Mesenteric fat pad (tissue), 1 donor: ENCODE results near the gene UBC. TPM values are rescaled to one million over a fixed set of nuclear protein-coding genes. Genes with fewer than 3 reads are reported as not detected.
"Not testable (repeated sequence)": the region's sequence is repeated elsewhere in the genome, so short reads cannot be mapped to it uniquely, and the experiment has no call there.

Experiments used
- DNase-seq: peaks from one replicate; pipeline ENCODE4 v3.0.0-alpha.2; 2020; ENCODE audit warnings: low spot score
- total RNA-seq: library from RNA; stranded (reverse); fragmentation: NEBNext Ultra II Directional; extraction: Animal tissue kit (Norgen Biotek cat#: 25700); gene quantifications from one replicate; pipeline ENCODE4 v1.2.1, GENCODE V29; 2021
- donor health status: DM: yes; HTN: yes; CAD: no.

UBC gene
- total RNA-seq, 1 donor from 2014 or later, result 1,241 TPM

DNA sequence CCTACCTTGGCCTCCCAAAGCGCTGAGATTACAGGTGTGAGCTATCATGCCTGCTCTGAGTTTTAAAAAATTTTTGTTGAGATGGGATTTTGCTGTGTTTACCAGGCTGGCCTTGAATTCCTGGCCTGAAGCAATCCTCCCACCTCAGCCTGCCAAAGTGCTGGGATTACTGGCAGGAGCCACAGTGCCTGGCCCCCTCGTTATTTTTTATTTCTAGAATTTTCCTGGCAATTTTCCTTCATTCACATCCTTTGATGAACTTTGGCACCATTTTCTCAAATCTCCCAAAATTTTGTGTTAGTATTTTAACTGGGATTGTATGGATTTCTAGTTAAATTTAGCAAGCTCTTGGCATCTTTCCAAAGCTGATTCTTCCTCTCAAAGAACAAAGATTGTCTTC, 26.2 kb downstream of the UBC start:
- no peak for DNase-seq

DNA sequence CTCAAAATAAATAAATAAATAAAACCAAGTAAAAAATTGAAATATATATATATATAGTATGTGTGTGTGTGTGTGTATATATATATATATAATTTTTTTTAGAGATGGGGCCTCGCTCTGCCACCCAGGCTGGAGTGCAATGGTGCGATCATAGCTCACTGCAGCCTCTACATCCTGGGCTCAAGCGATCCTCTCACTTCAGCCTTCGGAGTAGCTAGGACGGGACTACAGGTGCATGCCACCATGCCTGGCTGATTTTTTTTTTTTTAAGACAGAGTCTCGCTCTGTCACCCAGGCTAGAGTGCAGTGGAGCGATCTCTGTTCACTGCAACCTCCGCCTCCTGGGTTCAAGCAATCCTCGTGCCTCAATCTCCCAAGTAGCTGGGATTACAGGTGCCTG, 26.7 kb downstream of the UBC start:
- not testable (repeated sequence) for DNase-seq

DNA sequence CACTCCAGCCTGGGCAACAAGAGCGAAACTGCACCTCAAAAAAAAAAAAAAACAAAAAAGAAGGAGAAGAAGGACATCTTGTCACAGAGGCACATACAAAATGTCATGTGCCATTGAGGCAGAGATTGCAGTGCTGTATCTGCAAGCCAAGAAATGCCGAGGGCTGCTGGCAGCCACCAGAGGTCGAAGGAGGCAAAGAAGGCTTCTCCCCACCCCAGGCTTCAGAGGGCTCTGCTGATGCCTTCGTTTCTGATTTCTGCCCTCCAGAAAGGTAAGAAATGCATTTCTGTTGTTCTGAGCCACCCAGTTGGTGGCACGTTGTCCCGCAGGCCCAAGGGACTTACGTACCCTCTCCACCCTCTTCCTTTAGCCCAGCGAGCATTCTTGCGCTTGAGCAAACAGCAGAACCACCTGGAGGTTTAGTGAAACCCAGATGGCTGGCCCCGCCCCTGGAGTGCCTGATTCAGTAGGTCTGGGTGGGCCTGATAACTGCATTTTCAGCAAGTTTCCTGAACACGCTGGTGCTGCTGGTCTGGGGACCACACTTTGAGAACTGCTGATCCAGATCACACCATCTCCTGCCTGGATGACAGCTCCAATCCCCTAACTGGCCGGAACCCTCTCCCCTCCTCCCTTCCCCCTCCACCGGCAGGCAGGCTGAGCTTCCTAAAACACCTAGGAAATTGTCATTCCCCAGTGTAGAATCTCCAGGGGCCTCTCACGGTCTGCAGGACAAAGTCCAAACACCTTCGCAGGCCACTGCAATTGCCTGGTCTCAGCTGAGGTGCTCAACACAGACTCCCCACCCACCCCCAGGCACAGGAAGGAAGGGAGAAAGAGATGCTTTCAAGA, 29.6 kb downstream of the UBC start:
- DNase-seq, result no peak

DNA sequence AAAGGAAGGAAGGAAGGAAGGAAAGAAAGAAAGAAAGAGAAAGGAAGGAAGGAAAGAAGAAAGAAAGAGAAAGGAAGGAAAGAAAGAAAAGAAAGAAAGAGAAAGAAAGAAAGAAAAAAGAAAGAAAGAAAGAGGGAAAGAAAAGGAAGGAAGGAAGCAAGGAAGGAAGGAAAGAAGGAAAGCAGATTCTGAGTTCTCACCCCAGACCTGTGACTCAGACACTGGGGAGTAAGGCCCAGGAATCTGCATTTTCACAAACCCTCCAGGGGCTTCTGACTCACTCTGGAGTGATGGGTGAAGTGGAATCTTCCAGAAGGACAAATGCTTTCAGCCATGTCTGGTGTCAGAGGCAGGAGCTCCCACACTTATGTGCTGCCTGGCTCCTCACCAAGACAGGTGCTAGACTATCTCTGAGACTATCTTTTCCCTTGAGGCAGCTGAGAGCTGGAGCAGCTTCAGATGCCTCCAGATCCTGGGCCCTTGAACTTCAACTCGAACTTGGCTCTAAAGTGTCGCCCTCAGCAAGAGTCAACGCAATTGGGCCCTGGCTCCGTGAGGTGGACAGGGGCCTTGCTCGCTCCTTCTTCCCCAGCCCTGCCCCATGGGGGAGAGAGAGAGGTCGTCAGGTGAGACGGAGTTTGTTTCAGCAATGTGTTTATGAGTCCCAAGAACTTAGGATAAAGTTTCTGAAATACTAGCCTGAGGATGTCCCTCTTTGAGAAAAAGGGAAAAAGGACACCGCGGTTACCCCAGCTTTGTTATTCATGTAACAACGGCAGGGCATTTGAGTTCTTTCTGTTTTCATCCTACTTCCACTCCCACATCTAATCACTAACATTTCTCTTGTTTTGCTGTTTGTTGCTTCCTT, 31.0 kb downstream of the UBC start:
- no peak for DNase-seq

DNA sequence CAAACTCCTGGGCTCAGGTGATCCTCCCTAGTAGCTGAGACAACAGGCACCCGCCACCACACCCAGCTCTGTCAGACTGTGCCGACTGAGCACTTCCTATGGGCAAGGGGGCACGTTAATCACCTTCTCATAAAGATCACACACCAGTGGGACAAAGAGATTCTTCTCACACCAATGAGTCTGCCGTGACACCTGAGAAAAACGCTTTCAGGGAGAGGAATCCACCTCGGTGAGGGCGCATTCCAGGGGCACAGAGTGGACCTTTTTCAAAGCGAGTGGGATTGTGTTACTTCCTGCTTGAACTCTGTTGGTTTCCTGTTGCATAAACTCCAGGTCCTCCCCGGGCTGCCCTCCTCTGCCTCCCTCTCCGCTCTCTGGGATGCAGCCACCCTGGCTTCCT, 33.3 kb downstream of the UBC start:
- DNase-seq, result no peak

DNA sequence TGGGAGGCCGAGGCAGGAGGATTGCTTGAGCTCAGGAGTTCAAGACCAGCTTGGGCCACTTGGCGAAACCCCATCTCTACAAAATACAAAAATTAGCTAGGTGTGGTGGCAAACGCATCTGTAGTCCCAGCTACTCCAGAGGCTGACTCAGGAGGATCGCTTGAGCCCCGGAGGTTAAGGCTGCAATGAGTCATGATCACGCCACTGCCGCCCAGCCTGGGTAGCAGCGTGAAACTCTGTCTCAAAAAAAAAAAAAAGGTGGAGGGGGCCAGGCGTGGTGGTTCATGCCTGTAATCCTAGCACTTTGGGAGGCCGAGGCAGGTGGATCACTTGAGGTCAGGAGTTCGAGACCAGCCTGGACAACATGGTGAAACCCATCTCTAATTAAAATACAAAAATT, 34.1 kb downstream of the UBC start:
- DNase-seq, result not testable (repeated sequence)

DNA sequence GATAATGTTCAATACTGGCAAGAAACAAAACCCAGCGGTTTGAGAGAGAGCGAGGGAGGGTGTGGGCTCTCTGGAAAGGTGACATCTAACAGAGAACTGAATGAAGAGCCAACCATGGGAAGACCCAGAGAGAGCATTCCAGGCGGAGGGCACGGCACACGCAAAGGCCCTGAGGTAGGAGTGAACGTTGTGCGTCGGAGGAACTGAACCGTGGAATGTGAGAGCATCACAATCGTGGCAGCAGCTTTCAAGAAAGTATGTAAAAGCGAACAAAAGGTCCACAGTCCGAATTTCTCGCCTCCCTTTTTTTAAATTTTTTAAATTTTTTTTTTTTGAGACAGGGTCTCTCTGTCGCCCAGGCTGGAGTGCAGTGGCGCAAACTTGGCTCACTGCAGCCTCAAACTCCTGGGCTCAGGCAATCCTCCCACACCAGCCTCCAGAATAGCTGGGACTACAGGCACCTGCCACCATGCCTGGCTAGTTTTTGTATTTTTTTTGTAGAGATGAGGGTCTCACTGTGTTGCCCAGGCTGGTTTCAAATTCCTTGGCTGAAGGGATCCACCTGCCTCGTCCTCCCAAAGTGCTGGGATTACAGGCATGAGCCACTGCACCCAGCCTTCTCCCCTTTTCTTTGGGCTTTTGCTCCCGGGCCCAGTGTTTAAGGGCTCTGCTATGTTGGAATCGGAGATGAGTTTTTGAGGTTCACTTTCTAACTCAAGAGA, 35.5 kb downstream of the UBC start:
- no peak for DNase-seq

DNA sequence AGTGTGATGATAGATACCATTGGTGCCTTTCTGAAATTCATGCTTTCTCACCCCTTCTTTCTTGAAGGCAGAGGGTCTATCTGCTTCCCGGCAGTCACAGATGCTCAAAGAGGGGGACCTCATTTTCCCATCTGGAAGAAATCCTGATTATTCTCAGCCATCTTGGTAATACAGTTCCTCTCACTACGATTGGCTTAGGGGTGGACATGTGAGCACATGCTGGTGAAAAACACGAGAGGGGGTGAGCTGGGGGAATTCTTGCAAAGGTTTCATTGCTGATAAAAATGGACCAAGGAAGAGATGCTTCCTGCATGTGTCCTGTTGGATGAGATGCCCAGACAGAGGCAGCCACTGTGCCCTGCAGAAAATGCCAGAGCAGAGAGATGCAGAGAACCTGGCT, 37.0 kb downstream of the UBC start:
- DNase-seq, result no peak

DNA sequence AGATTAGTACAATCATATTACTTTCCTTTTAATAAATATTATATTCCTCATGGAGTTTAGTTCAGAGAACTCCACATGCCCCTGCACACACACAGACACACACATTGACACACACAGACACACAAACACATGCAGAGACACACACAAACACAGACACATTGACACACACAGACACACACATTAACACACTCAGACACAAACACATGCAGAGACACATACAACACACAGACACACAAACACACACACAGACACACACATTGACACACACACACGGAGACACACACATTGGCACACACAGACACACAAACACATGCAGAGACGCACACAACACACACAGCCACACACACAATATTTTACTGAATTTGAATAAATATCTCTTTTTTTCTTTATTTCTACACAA, 38.3 kb downstream of the UBC start:
- no peak for DNase-seq

DNA sequence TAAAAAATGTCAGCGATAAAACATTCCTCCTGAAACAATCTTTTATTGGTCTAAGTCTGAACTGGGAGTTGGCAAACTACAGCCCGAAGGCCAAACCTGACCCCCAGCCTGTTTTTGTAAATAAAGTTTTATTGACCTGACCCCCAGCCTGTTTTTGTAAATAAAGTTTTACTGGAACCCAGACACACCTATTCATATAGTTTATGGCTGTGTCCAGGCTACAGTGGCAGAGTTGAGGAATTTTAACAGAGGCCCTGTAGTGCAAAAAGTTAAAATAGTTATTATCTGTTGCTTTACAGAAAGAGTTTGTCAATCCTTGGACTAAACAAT, 38.7 kb downstream of the UBC start:
- no peak for DNase-seq

DNA sequence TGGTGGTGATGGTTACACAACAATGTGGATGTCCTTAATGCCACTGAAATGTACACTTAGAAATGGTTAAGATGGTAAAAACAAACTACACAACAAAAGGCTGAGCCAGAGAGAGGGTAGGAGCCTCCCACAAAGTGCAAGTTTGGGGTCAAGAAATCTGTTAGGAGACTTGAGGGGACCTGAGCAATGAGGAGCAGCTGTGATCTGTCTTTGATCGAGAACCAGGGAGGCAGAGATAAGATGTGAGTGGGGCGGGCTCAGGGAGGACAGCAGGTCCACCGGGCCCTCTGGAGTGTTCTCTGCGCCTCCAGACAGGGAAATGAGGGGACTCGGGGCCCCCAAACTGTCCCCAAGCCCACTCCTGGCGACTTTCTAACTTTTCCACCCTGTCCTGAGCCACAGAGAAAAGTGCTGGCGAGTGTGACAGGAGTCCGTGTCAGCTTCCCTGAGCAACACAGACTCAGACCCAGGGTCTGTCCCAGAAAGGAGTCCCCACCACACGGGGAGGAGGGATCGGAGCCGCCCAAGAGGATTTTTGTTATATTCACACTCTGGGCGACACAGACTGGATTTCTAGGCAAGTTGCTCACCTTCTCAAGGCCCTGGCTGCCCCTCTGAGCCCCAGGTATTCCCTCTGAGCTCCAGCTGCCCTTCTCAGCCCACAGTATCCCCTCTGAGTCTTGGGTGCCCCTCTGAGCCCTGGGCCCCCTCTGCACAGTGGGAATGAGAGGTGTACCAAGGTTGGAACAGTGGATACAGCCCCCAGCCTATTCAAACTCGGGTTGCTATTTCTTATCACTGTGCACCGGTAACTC, 39.3 kb downstream of the UBC start:
- no peak for DNase-seq

DNA sequence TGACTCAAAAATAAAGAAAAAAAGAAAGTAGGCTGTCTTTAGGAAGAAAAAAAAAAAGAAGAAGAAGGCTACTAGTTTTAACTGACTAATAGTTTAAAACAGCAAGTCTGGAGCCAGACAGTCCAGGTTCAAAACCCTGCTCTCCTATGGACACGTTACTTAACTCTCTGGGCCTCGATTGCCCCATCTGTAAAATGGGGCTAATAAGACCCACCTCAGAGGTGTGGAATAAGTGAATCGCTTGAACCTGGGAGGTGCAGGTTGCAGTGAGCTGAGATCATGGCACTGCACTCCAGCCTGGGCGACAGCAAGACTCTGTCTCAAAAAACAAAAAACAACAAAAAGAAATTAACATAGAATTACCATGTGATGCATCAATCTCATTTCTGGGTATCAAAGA, 40.3 kb downstream of the UBC start:
- no peak for DNase-seq

DNA sequence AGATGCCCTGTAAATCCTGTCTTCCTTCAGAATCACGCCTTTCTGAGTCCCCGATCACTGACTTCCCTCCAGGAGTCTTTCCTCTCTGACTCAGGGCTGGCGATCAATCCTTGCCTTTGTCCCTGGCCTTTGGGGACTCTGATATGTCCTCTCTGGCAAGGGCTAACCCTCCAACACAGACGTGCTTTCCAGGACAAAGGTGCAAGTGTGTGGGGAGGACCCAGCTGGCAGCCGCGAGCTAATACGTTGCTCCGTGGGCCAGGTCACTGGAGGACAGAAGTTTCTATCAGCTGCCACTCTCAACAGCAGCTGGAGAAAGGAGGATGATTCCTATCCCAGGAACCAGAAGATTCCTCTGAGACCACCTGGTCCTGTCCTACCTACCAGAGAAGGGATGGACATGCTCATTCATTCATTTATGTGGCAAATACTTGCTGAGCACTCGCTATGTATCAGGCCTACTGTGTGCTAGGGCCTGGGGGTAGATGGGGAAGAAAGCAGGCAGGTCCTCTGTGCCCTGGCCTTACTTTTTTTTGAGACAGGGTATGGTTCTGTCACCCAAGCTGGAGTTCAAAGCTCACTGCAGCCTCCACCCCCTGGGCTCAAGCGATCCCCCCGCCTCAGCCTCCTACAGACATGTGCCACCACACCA, 42.3 kb downstream of the UBC start:
- DNase-seq, result no peak

DNA sequence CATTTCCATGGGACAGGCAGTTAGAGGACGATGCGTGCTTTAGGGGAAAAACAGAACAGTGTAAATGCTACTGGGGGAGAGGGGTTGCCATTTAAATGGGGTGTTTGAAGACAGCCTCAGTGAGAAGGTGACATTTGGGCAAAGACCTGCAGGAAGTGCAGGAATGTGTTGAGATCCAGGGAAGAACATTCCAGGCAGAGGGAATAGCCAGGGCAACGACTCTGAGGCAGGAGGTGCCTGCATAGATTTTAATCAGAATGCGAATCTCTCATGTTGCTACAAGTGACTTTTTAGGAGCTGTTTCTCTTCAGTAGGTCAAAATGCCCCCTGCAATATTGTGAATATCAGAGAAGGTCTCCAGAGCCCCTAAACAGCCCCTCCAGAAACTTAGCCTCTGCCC, 43.2 kb downstream of the UBC start:
- no peak for DNase-seq

DNA sequence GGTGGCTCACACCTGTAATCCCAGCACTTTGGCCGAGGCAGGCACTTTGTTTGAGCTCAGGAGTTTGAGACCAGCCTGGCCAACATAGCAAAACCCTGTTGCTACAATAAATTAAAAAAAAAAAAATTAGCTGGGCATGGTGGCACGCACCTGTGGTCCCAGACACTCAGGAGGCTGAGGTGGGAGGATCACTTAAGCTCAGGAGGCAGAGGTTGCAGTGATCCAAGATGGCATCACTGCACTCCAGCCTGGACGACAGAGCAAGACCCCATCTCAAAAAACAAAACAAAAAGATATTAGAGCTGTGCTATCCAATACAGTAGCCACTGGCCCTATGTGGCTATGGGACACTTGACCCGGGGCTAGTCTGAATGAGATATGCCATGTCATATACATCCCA, 43.9 kb downstream of the UBC start:
- no peak for DNase-seq

DNA sequence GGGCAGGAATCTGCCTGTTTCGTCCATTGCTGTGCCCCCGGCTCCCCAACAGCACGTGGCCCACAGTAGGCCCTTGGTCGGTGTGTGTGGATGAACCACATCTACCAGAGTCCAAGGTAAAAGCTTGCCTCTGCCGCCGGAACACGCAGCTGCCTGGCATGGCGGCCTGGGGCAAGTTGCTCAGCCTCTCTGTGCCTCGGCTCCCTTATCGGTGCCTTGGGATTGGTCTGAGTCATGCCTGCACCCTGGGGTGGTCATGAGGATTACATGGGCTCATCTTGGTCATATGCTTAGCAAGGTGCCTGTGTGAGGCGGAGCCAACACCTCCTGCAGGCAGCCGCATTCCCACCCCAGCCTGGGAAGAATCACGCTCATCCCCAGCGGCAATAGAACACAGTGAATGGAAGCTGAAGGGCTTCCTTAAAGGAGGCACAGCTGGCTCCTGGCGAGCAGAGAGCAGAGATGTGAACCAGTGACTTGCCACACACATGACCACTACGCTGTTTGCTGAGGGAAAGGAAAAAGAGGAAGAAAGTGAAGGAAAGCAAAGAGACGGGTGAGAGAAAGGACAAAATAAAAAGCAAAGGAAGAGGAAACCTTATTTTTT, 45.3 kb downstream of the UBC start:
- DNase-seq, result no peak

DNA sequence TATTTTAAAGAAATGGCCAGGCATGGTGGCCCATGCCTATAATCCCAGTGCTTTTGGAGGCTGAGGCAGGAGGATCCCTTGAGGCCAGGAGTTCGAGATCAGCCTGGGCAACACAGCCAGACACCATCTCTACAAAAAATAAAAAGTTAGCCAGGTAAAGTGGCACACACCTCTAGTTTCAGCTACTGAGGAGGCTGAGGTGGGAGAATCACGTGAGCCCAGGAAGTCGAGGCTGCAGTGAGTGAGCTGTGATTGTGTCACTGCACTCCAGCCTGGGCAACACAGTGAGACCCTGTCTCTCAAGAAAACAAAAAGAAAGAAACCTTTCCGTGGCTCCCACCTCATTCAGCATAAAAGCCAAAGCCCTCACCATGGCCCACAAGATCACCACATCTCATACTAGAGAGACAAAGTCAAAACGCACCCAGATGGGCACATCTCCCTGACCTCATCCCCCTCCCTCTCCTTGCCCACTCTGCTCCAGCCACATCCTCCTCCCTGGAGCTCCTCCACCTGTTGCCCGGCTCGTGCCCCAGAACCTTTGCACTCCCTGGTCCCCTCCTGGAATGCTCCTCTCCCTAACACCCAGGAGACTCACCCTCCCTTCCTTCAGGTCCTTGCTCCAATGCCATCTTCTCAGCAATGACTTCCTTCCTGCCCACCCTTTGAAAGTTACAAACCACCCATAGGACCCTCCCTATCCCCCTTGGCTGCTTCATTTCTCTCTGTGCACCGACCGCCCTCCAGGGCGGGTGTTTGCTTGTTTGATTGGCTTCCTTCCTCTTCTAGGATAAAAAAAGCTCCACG, 46.0 kb downstream of the UBC start:
- no peak for DNase-seq

DNA sequence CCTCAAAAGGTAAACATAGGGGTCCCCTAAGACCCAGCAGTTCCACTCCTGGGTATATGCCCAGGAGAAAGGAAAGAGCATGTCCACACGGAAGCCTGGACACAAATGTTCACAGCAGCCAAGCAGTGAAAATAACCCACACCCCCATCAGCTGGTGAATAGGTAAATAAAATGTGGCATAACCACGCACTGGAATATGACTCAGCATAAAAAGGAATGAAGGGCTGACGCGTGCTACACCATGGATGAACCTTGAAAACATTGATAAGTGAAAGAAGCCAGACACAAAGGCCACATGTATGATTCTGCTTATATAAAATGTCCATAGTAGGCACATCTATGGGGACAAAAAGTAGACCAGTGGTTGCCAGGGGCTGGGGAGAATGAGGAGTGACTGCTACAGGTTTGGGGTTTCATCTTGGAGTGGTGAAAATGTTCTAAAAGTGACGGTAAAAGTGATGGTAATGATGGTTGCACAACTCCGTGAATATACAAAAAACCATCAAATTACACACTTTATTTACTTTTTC, 47.0 kb downstream of the UBC start:
- DNase-seq, result no peak

DNA sequence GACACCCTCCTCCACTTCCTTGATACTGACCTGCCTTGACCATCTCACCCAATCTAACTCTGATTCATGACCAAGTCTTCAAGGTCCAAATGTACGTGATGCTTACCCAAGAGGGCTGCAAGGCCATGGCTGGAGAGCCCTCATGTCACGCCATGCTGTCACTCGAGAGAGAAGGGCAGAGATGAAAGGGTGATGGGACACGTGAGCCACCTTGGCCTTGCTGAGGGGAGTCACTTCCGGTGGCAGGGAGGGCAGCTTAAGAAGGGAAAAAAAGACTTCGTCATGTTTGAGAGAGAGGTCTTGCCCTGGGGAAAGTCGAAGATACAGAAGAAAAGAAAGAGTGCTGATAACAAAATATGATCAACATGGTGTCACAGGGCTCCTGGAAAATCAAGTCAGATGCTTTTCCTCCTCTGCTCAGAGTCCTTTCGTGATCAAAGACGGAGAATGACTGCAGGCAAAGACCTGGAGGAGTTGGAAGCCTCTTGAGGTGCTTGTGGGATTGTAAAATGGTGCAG, 47.5 kb downstream of the UBC start:
- DNase-seq, result no peak
